Kidney epithelial cell (primary cell): ENCODE results near the gene KCNMA1. TPM values are rescaled to one million over a fixed set of nuclear protein-coding genes. Genes with fewer than 3 reads are reported as not detected.

ENCODE experiments used
- DNase-seq: peaks from one replicate; pipeline ENCODE4 v3.0.0-alpha.2; 2010; ENCODE audit warnings: low read depth
- H3K27me3 ChIP-seq: 2 replicates; pipeline ENCODE4 v1.6.0; 2011; ENCODE audit warnings: low read length; ENCODE audit not compliant: control insufficient read depth, insufficient read depth
- H3K36me3 ChIP-seq: 2 replicates; pipeline ENCODE4 v1.5.1; 2011; ENCODE audit warnings: low read length; ENCODE audit not compliant: control insufficient read depth, insufficient read depth
- H3K4me3 ChIP-seq: 2 replicates; pipeline ENCODE4 v1.5.1; 2011; ENCODE audit warnings: low read depth, mild to moderate bottlenecking, control low read depth, low read length
- total RNA-seq: library from RNA; depleted of rRNA; stranded (reverse); fragments of >200 nt; gene quantifications from 2 replicates; pipeline ENCODE4 v1.2.3, GENCODE V29; 2015
- TF ChIP-seq, protein P1 (sequence below): IDR thresholded peaks from 2 replicates; pipeline ENCODE4 v1.5.1; 2011; ENCODE audit warnings: mild to moderate bottlenecking, moderate library complexity, low read length, control low read depth, inconsistent platforms; ENCODE audit not compliant: insufficient read depth, poor library complexity, severe bottlenecking

The KCNMA1 gene
- total RNA-seq, 1 donor from 2014 or later, result 18.9 TPM

DNA sequence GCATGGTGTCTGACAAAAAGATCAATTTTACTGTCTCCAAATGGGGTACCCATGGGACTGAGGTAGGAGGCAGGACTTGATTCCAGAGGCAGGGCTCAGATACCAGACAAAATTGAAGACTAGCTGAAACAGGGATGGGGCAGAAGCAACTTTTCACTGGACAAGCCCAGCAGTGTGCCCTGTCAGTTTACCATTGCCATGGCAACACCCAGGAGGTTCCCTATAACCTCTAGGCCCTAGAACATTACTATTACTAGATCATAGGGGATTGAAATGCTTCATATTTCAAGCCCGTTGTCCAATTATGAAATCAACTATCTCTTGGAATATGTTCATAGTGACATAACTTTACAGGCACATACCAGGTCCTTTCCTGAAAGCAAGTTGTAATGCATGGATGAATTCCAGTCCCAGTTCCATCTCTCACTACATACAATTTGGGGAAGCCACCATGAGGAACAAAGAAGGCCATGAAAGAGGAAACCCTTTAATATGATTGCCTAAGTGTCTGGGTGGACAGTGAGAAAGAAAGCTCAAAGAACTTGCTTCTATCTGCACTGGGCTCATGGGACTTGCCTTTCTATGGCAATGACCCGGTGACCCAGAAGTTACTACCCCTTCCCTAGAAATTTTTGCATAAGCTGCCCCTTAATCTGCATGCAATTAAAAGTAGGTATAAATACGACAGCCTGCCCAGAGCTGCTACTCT is 557.9 kb downstream of the KCNMA1 start:
- TF ChIP-seq, protein P1, sequence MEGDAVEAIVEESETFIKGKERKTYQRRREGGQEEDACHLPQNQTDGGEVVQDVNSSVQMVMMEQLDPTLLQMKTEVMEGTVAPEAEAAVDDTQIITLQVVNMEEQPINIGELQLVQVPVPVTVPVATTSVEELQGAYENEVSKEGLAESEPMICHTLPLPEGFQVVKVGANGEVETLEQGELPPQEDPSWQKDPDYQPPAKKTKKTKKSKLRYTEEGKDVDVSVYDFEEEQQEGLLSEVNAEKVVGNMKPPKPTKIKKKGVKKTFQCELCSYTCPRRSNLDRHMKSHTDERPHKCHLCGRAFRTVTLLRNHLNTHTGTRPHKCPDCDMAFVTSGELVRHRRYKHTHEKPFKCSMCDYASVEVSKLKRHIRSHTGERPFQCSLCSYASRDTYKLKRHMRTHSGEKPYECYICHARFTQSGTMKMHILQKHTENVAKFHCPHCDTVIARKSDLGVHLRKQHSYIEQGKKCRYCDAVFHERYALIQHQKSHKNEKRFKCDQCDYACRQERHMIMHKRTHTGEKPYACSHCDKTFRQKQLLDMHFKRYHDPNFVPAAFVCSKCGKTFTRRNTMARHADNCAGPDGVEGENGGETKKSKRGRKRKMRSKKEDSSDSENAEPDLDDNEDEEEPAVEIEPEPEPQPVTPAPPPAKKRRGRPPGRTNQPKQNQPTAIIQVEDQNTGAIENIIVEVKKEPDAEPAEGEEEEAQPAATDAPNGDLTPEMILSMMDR, result no peak
- no peaks in the 10 kb centered on the region for H3K27me3 ChIP-seq
- DNase-seq, result no peak
- no peaks in the 10 kb centered on the region for H3K36me3 ChIP-seq
- H3K4me3 ChIP-seq, result no peak overlapping the region

- H3K27me3 ChIP-seq, result no peaks in the 10 kb centered on the region
- no peak overlapping the region for H3K4me3 ChIP-seq
- TF ChIP-seq, protein P1, result no peak
- DNase-seq, result no peak
- H3K36me3 ChIP-seq, result no peaks in the 10 kb centered on the region
These were observed 560.2 kb downstream of the KCNMA1 start for GRCh38 chr10:77077316-77077945.

GRCh38 chr10:77075926-77076325 is 561.7 kb downstream of the KCNMA1 start:
- DNase-seq, result no peak
- Histone ChIP-seq H3K36me3 (no peaks in the 10 kb centered on the region), H3K4me3 (no peak overlapping the region), H3K27me3 (no peaks in the 10 kb centered on the region)
- TF ChIP-seq, protein P1, result no peak

- TF ChIP-seq, protein P1, result no peak
- Histone ChIP-seq H3K36me3 (no peaks in the 10 kb centered on the region), H3K4me3 (no peak overlapping the region), H3K27me3 (no peaks in the 10 kb centered on the region)
- no peak for DNase-seq
These were observed 563.4 kb downstream of the KCNMA1 start for GRCh38 chr10:77074104-77074624.

- H3K4me3 ChIP-seq, result no peak overlapping the region
- no peak for DNase-seq
- TF ChIP-seq, protein P1, result no peak
- no peaks in the 10 kb centered on the region for H3K27me3 ChIP-seq
- no peaks in the 10 kb centered on the region for H3K36me3 ChIP-seq
These were observed 564.0 kb downstream of the KCNMA1 start for GRCh38 chr10:77073663-77073960.
